Thyroid gland (tissue), 4 donors: ENCODE data around the gene STMP1. TPM values are rescaled to one million over a fixed set of nuclear protein-coding genes. Genes with fewer than 3 reads are reported as not detected.

Experiments
- small RNA-seq: library from RNA; depleted of rRNA; stranded (forward); fragments of <200 nt; gene quantifications from one replicate; pipeline ENCODE3, GENCODE V24; 2016
- total RNA-seq, 4 donors: library from RNA; depleted of rRNA; stranded (reverse); fragments of >200 nt; gene quantifications; one replicate each; pipeline ENCODE4 v1.2.3, GENCODE V29; 2016

Gene STMP1
- total RNA-seq, 4 donors from 2014 or later, result 28.2 to 42.2 (median 38.6) TPM

Small RNA genes lying within 50 kb of the gene (small RNA-seq; reads per million reads assigned to genes)
- gene RNU6-1154P, result not detected

Other genes starting within 250 kb of the STMP1 start
- 10 to 100 TPM; 25.6 to 36.8 (median 29.3) TPM for gene CNOT4, start 152.4 kb upstream of the STMP1 start, total RNA-seq
- 10 to 100 TPM; 33.1 to 37.1 (median 34.0) TPM for gene NUP205, start 104.6 kb upstream of the STMP1 start, total RNA-seq
- under 1 TPM in 1 of 4 donors, not detected in 3; 0.20 TPM for gene SLC13A4, start 65.7 kb downstream of the STMP1 start, total RNA-seq
- gene FAM180A, start 86.3 kb downstream of the STMP1 start, total RNA-seq, result 1 to 10 TPM; 2.7 to 5.0 (median 3.5) TPM